Testis (tissue), 3 donors: ENCODE measurements around the gene ADRA2C. TPM values are rescaled to one million over a fixed set of nuclear protein-coding genes. Genes with fewer than 3 reads are reported as not detected.

Experiments used
- DNase-seq: peaks from one replicate; pipeline ENCODE4 v3.0.0-alpha.2; 2019
- H3K27ac ChIP-seq, 2 donors: fragments of 200-600 bp; sonication (generic); one replicate each; pipeline ENCODE4 v1.5.1; 2019
- H3K27me3 ChIP-seq: fragments of 200-600 bp; sonication (generic); one replicate; pipeline ENCODE4 v1.5.1; 2019
- H3K36me3 ChIP-seq: fragments of 200-600 bp; sonication (generic); one replicate; pipeline ENCODE4 v1.5.1; 2017; ENCODE audit warnings: low read depth; ENCODE audit errors: missing control alignments
- H3K4me1 ChIP-seq: fragments of 200-600 bp; sonication (generic); one replicate; pipeline ENCODE4 v1.5.1; 2019
- H3K4me3 ChIP-seq, 2 donors: fragments of 200-600 bp; sonication (generic); one replicate each; pipeline ENCODE4 v1.5.1; 2017 to 2019
- H3K9me3 ChIP-seq: fragments of 200-600 bp; sonication (generic); one replicate; pipeline ENCODE4 v1.5.1; 2017
- CTCF ChIP-seq, 3 experiments: fragments of 450-650 bp in 2 of 3; fragments of 200-600 bp in 1 of 3; sonication (generic) in 1 of 3; IDR thresholded peaks; one replicate each; pipeline ENCODE4 v1.5.1; 2016 to 2019; ENCODE audit warnings: antibody characterized with exemption in 3 of 3, mild to moderate bottlenecking in 2 of 3, moderate library complexity in 1 of 3
- POLR2A ChIP-seq: fragments of 450-650 bp; IDR thresholded peaks from one replicate; pipeline ENCODE4 v1.6.1; 2017; ENCODE audit warnings: antibody characterized with exemption, mild to moderate bottlenecking, moderate library complexity
- WGBS, 2 donors: methylation state at CpG; one replicate each; pipeline ENCODE4 v1.1.5; 2018; 5-methylcytosine and 5-hydroxymethylcytosine counted together
- intact Hi-C: fragments of 100-400 bp; cut with DNase I; formaldehyde crosslinking; loops from one replicate; pipeline ENCODE4 v1.15.1; 2023; ENCODE audit warnings: low total_unique reads
- polyA plus RNA-seq: library from polyadenylated mRNA; stranded (reverse); fragments of 350-450 nt; fragmentation: Illumina TruSeq; extraction: RNeasy Lipid Tissue Mini Kit (QIAGEN cat#74804); gene quantifications from one replicate; pipeline ENCODE4 v1.2.3, GENCODE V29; 2014; ENCODE audit warnings: low read depth, low replicate concordance; ENCODE audit not compliant: insufficient read depth
- total RNA-seq, 2 donors: library from RNA; depleted of rRNA; stranded (reverse); fragments of >200 nt; gene quantifications; one replicate each; pipeline ENCODE4 v1.2.3, GENCODE V29; 2016

The ADRA2C gene
- total and polyA plus RNA-seq, 3 donors from 2014 or later: 7.2 to 16.0 (median 9.3) TPM

DNA sequence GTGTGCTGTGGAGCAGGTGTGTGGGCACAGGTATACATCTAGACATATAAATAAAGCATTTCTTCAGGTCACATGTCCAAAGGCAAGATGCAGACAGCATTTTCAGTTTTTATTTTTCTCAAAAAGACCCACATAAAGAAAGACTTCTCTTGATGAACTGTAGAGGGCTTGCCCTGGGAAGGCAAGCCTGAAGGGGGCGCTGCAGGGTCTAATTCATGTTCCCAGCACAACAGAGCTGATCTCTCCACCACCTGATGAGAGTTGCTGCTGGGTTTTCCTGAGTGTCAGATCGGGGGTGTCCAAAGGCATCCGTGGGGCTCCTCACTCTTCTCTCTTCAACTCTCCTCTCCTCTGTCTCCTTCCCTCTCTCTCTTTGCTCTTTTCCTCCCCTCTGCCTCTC, 26.6 kb downstream of the ADRA2C start:
- no peak overlapping the region for H3K27ac ChIP-seq
- no peaks in the 10 kb centered on the region for H3K36me3 ChIP-seq
- 20 to 23% methylated on average over 3 of the region's 3 CpGs for WGBS, 2 donors
- no peak for TF ChIP-seq POLR2A
- peak in 2 of 3 experiments; percentile 19 to 25 for TF ChIP-seq CTCF (IDR thresholded peaks at IDR 0.05)
- H3K9me3 ChIP-seq: no peaks in the 10 kb centered on the region
- no peak overlapping the region for H3K4me3 ChIP-seq
- intact Hi-C loops: no loop called here
- H3K27me3 ChIP-seq: no peaks in the 10 kb centered on the region
- DNase-seq: peak; percentile 28
- no peaks in the 10 kb centered on the region for H3K4me1 ChIP-seq

- 53 to 63% methylated on average over 3 of the region's 3 CpGs for WGBS, 2 donors
These were observed 27.4 kb downstream of the ADRA2C start for GRCh38 chr4:3793545-3793944.

GRCh38 chr4:3796960-3797359, 30.8 kb downstream of the ADRA2C start:
- Histone ChIP-seq H3K27me3 (no peaks in the 10 kb centered on the region), H3K4me3 (no peak overlapping the region), H3K9me3 (no peaks in the 10 kb centered on the region), H3K27ac (no peak overlapping the region), H3K36me3 (no peaks in the 10 kb centered on the region), H3K4me1 (no peaks in the 10 kb centered on the region)
- DNase-seq: no peak
- intact Hi-C loops: no loop called here
- TF ChIP-seq CTCF (IDR thresholded peaks at IDR 0.05) (no peak), POLR2A (no peak)
- WGBS, 2 donors: 95 to 100% methylated on average over 2 of the region's 2 CpGs

More at GRCh38 chr4:3793545-3793944, 27.4 kb downstream of the ADRA2C start:
- no peak overlapping the region for H3K27ac ChIP-seq
- TF ChIP-seq POLR2A (no peak), CTCF (IDR thresholded peaks at IDR 0.05) (no peak)
- H3K4me1 ChIP-seq: no peaks in the 10 kb centered on the region
- no peaks in the 10 kb centered on the region for H3K36me3 ChIP-seq
- intact Hi-C loops: no loop called here
- H3K27me3 ChIP-seq: no peaks in the 10 kb centered on the region
- H3K4me3 ChIP-seq: no peak overlapping the region
- H3K9me3 ChIP-seq: no peaks in the 10 kb centered on the region
- no peak for DNase-seq

DNA sequence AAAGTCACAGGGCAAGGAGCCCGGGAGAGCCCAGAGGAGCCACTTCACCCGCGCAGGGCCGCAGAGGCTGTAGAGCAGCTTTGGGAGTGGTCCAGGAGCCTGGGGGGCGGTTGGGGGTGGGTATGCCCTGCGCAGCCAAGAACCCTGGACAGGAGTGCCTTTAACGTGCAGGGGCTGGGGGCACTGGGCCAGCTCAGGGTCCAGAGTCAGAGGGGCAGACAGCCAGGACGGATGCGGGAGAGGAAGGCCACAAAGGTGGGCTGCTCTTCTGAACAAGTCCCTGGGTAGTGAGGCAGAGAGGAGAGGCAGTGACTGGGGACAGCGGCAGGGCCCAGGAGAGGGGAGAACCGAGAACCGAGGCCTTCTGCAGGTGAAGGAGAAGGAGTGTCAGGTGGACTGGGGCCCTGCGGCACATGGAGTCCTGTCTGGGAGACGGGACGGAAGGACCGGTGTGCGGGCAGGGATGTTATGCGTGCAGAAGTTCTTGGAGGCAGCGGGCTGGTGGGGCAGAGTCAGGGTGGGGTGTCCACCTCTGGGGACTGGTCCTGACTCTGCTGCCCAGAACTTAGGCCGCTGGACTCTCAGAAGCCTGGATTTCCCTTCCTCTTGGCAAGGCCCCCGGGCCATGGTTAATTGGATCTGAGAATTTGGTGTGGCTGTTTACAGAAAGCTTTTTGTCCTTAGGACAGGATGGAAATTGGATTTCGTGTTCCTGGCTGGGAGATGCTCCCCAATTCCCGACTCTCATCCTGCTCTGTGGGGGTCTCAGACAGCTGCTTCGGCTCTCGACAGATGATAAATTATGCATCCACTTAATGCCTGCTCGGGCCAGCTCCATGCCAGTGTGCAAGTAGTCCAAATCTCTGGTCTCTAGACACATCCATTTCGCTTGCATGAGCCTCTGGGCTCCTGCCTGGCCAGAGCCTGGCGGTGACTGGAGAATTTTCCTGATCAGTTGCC, 31.9 kb downstream of the ADRA2C start:
- DNase-seq: no peak
- H3K4me3 ChIP-seq: no peak overlapping the region
- 85 to 87% methylated on average over 28 of the region's 28 CpGs for WGBS, 2 donors
- H3K36me3 ChIP-seq: no peaks in the 10 kb centered on the region
- intact Hi-C loops: no loop called here
- H3K27me3 ChIP-seq: no peaks in the 10 kb centered on the region
- no peaks in the 10 kb centered on the region for H3K9me3 ChIP-seq
- TF ChIP-seq CTCF (IDR thresholded peaks at IDR 0.05) (no peak), POLR2A (no peak)
- H3K4me1 ChIP-seq: no peaks in the 10 kb centered on the region
- no peak overlapping the region for H3K27ac ChIP-seq
